ENCODE data around the gene GULP1. TPM values are rescaled to one million over a fixed set of nuclear protein-coding genes. Genes with fewer than 3 reads are reported as not detected.

Gene GULP1
- total RNA-seq, 1 experiment from 2014 or later: 76.0 TPM

DNA sequence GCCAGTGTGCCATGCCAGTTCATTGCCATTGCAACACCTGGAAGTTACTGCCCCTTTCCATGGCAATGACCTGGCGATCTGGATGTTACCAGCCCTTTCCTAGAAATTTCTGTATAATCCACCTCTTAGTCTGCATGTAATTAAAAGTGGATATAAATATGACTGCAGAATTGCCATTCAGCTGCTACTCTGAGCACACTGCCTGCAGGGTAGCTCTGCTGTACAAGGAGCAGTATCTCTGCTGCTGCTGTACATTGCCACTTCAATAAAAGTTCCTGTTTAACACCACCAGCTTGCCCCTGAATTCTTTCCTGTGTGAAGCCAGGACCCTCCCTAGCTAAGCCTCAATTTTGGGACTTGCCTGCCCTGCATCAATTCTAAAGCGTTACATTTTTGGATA is 17.4 kb upstream of the GULP1 start:
- Histone ChIP-seq H3K4me1 (ENCODE audit: control insufficient read depth in 1 of 2, insufficient read depth in 2 of 2, low read length in 2 of 2) (no peaks in the 10 kb centered on the region), H3K27me3 (ENCODE audit: insufficient read depth, low read length) (no peaks in the 10 kb centered on the region), H4K20me1 (ENCODE audit: insufficient read depth) (no peaks in the 10 kb centered on the region), H3K9me2 (ENCODE audit: insufficient read depth) (no peaks in the 10 kb centered on the region), H3K9ac (ENCODE audit: low read length) (no peak overlapping the region), H3K36me3 (ENCODE audit: control insufficient read depth in 1 of 2, insufficient read depth in 2 of 2, low read length in 2 of 2) (no peaks in the 10 kb centered on the region), H3K4me2 (ENCODE audit: low read length) (no peak overlapping the region), H3K27ac (ENCODE audit: low read depth, low read length) (no peak overlapping the region), H3K9me3 (ENCODE audit: control insufficient read depth in 1 of 2, insufficient read depth in 1 of 2, low read depth in 1 of 2, low read length in 2 of 2) (peaks cover 0 to 7% of the 10 kb centered on the region in 2 experiments; a peak in 1 of 4 replicates), H2AFZ (ENCODE audit: low read depth, low read length, poor library complexity, severe bottlenecking) (no peak overlapping the region), H3K4me3 (replicated peaks in 1 of 2; ENCODE audit: low read depth in 1 of 2, low read length in 2 of 2) (no peak overlapping the region), H3K79me2 (ENCODE audit: insufficient read depth, low read length) (no peaks in the 10 kb centered on the region)
- BruUV-seq (replicated peaks): no TSS peak
- ChIA-PET CTCF (interaction anchor here (0.9 kb wide), 1 partner anchor 18 kb away, joined by 3 read pairs; no protein-coding TSS in a partner anchor), POLR2A (no interaction called here), RAD21 (ENCODE audit: low non-redundant PET in 1 of 2, low total read pairs in 2 of 2, uncharacterized antibody in 2 of 2, unreplicated experiment in 2 of 2) (no interaction called here)
- intact Hi-C loops (cut with micrococcal nuclease): no loop called here
- TF ChIP-seq ZFX (IDR thresholded peaks at IDR 0.05) (no peak), MAX (IDR thresholded peaks at IDR 0.05) (no peak), CBX3 (IDR thresholded peaks at IDR 0.05; ENCODE audit: low read depth) (no peak), YY1 (IDR thresholded peaks at IDR 0.05; ENCODE audit: extremely low read depth, insufficient replicate concordance, low read depth, low read length) (no peak), ELF1 (IDR thresholded peaks at IDR 0.05; ENCODE audit: borderline replicate concordance, low read depth) (no peak), CEBPB (IDR thresholded peaks at IDR 0.05; ENCODE audit: low read depth) (no peak), ZBTB33 (IDR thresholded peaks at IDR 0.05; ENCODE audit: extremely low read depth, insufficient replicate concordance, low read length) (no peak), SIN3A (IDR thresholded peaks at IDR 0.05; ENCODE audit: low read depth) (no peak), RAD21 (IDR thresholded peaks at IDR 0.05; ENCODE audit: low read depth) (no peak), CTCF (IDR thresholded peaks at IDR 0.05 in 2 of 3, conservative IDR thresholded peaks at IDR 0.05 in 1 of 3; ENCODE audit: borderline replicate concordance in 1 of 3, insufficient read depth in 1 of 3, low read depth in 2 of 3, low read length in 2 of 3) (no peak), JUND (IDR thresholded peaks at IDR 0.05) (no peak), SP1 (IDR thresholded peaks at IDR 0.05; ENCODE audit: low read depth) (no peak), EGR1 (IDR thresholded peaks at IDR 0.05; ENCODE audit: low read depth) (no peak), SRF (IDR thresholded peaks at IDR 0.05; ENCODE audit: low read depth) (no peak), TCF7L2 (IDR thresholded peaks at IDR 0.05; ENCODE audit: borderline replicate concordance, extremely low read depth, insufficient read depth, insufficient read length) (no peak), EZH2phosphoT487 (IDR thresholded peaks at IDR 0.05; ENCODE audit: borderline replicate concordance) (no peak), ZNF274 (IDR thresholded peaks at IDR 0.05; ENCODE audit: low read depth, low read length) (no peak)
- TF ChIP-seq, protein P1, sequence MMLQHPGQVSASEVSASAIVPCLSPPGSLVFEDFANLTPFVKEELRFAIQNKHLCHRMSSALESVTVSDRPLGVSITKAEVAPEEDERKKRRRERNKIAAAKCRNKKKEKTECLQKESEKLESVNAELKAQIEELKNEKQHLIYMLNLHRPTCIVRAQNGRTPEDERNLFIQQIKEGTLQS (IDR thresholded peaks at IDR 0.05): no peak
- TF ChIP-seq, protein P2, sequence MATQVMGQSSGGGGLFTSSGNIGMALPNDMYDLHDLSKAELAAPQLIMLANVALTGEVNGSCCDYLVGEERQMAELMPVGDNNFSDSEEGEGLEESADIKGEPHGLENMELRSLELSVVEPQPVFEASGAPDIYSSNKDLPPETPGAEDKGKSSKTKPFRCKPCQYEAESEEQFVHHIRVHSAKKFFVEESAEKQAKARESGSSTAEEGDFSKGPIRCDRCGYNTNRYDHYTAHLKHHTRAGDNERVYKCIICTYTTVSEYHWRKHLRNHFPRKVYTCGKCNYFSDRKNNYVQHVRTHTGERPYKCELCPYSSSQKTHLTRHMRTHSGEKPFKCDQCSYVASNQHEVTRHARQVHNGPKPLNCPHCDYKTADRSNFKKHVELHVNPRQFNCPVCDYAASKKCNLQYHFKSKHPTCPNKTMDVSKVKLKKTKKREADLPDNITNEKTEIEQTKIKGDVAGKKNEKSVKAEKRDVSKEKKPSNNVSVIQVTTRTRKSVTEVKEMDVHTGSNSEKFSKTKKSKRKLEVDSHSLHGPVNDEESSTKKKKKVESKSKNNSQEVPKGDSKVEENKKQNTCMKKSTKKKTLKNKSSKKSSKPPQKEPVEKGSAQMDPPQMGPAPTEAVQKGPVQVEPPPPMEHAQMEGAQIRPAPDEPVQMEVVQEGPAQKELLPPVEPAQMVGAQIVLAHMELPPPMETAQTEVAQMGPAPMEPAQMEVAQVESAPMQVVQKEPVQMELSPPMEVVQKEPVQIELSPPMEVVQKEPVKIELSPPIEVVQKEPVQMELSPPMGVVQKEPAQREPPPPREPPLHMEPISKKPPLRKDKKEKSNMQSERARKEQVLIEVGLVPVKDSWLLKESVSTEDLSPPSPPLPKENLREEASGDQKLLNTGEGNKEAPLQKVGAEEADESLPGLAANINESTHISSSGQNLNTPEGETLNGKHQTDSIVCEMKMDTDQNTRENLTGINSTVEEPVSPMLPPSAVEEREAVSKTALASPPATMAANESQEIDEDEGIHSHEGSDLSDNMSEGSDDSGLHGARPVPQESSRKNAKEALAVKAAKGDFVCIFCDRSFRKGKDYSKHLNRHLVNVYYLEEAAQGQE (IDR thresholded peaks at IDR 0.05; ENCODE audit: low read depth): no peak
- ATAC-seq (no peak), DNase-seq (ENCODE audit: low read depth, low spot score) (no peak)
